COLO668 (cell line): ENCODE results near the gene HPCA.

Experiments used
- DNase-seq: peaks from one replicate; lab custom pipeline; 2025; ENCODE audit not compliant: unreplicated experiment; lab: John Stamatoyannopoulos, UW

The HPCA gene

GRCh38 chr1:32888677-32889420 lies 2.6 kb downstream of the HPCA start:
- DNase-seq: no peak

- DNase-seq: no peak
Observed at GRCh38 chr1:32889731-32890278, 3.5 kb downstream of the HPCA start.

GRCh38 chr1:32890516-32891240 lies 4.4 kb downstream of the HPCA start:
- DNase-seq: no peak

GRCh38 chr1:32891241-32891570 lies 4.9 kb downstream of the HPCA start:
- DNase-seq: no peak

- DNase-seq: no peak
Observed at GRCh38 chr1:32891630-32892029, 5.3 kb downstream of the HPCA start.

- DNase-seq: peak; percentile 74
Observed at GRCh38 chr1:32892368-32893197, 6.3 kb downstream of the HPCA start.

- peak; percentile 69 for DNase-seq
Observed at GRCh38 chr1:32893198-32894018, 7.1 kb downstream of the HPCA start.

GRCh38 chr1:32894019-32894600 lies 7.8 kb downstream of the HPCA start:
- no peak for DNase-seq

GRCh38 chr1:32894681-32895080 lies 8.4 kb downstream of the HPCA start:
- no peak for DNase-seq

GRCh38 chr1:32895325-32896215 lies 9.3 kb downstream of the HPCA start:
- DNase-seq: no peak

- DNase-seq: no peak
Observed at GRCh38 chr1:32896451-32896850, 10.2 kb downstream of the HPCA start.

GRCh38 chr1:32897082-32898049 lies 11.1 kb downstream of the HPCA start:
- no peak for DNase-seq

- no peak for DNase-seq
Observed at GRCh38 chr1:32898056-32898455, 11.8 kb downstream of the HPCA start.

- no peak for DNase-seq
Observed at GRCh38 chr1:32898958-32899357, 12.7 kb downstream of the HPCA start.

GRCh38 chr1:32899586-32900296 lies 13.4 kb downstream of the HPCA start:
- no peak for DNase-seq

GRCh38 chr1:32900371-32900955 lies 14.2 kb downstream of the HPCA start:
- no peak for DNase-seq
